ES-I3 (cell line): ENCODE data around the gene GTPBP4.

Experiments
- H3K36me3 ChIP-seq: 2 replicates; pipeline ENCODE4 v1.6.1; 2013; ENCODE audit warnings: mild to moderate bottlenecking, low read length, control low read depth, moderate library complexity; ENCODE audit not compliant: insufficient read depth
- H3K4me1 ChIP-seq: 2 replicates; pipeline ENCODE4 v1.6.1; 2013; ENCODE audit warnings: mild to moderate bottlenecking, control low read depth, low read length; ENCODE audit not compliant: insufficient read depth
- H3K9ac ChIP-seq: 2 replicates; pipeline ENCODE4 v1.6.1; 2013; ENCODE audit warnings: low read depth, mild to moderate bottlenecking, low read length, moderate library complexity
- H3K9me3 ChIP-seq: 2 replicates; pipeline ENCODE4 v1.6.1; 2013; ENCODE audit warnings: mild to moderate bottlenecking, low read length, moderate library complexity; ENCODE audit not compliant: control insufficient read depth, insufficient read depth

The GTPBP4 gene

DNA sequence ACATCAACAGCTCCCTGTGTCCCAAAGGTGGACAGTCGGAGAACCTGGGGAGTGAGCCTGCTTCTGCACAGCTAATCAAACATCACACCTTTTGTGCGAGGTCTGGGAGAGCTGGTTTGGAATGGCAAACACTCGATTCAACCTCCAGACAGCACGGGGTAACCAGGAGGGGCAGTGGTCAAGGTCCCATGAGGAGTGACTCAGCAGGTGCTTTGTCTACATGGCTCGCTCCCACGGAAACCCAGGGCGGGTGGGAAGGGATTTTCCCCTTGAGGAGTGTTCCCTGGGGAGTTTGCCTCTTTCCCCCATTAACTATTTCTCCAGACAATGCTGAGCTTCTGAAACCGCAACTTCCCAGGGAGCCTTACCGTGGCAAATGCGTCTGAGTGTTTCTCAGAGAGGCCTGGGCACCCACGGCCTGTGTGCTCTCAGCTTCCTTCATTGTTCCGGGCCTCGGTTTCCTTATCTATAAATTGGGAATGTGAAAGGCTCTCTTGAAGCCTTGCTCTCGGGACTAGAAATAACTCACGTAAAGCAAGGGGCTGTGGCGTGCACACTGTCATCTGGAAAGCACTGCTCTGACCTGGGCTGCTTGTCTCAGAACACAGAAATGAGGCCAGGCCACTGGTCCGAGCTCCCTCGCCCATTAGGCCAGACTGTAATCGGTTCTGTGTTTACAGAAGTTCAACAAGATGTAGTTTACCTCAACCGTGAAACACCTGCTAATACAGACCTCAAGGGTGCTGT lies 14.0 kb upstream of the GTPBP4 start:
- H3K9ac ChIP-seq, result no peak overlapping the region
- no peaks in the 10 kb centered on the region for H3K4me1 ChIP-seq
- peaks cover 13% of the 10 kb centered on the region for H3K9me3 ChIP-seq
- no peaks in the 10 kb centered on the region; the same call in 1 of the 2 replicates for H3K36me3 ChIP-seq

DNA sequence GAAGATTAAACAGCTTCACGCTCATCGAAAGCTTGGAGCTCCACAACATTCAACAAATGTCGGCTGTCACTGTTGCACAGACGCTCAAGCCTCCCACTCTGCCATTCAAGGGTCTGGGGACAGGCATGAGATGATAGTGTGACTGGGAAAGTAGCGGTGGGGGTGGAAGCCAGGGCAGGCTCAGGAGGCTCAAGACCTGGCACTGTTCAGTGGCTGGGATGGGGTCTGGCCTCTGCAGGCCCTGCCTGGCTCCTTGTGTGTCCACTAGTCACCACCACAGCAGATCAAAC lies 13.5 kb upstream of the GTPBP4 start:
- Histone ChIP-seq H3K4me1 (no peaks in the 10 kb centered on the region), H3K36me3 (no peaks in the 10 kb centered on the region; the same call in 1 of the 2 replicates), H3K9me3 (peaks cover 17% of the 10 kb centered on the region), H3K9ac (no peak overlapping the region)

DNA sequence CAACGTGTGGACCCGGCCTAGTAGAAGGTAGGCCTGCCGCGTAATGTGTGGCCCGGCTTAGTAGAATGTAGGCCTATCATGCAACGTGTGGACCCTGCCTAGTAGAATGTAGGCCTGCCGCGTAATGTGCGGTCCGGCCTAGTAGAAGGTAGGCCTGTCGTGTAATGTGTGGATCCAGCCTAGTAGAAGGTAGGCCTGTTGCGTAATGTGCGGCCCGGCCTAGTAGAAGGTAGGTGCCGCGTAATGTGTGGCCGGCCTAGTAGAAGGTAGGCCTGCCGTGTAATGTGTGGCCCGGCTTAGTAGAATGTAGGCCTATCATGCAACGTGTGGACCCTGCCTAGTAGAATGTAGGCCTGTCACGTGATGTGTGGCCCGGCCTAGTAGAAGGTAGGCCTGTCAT lies 11.9 kb upstream of the GTPBP4 start:
- H3K36me3 ChIP-seq, result no peaks in the 10 kb centered on the region; the same call in 1 of the 2 replicates
- H3K9me3 ChIP-seq, result peaks cover 32% of the 10 kb centered on the region
- no peak overlapping the region for H3K9ac ChIP-seq
- no peaks in the 10 kb centered on the region for H3K4me1 ChIP-seq

DNA sequence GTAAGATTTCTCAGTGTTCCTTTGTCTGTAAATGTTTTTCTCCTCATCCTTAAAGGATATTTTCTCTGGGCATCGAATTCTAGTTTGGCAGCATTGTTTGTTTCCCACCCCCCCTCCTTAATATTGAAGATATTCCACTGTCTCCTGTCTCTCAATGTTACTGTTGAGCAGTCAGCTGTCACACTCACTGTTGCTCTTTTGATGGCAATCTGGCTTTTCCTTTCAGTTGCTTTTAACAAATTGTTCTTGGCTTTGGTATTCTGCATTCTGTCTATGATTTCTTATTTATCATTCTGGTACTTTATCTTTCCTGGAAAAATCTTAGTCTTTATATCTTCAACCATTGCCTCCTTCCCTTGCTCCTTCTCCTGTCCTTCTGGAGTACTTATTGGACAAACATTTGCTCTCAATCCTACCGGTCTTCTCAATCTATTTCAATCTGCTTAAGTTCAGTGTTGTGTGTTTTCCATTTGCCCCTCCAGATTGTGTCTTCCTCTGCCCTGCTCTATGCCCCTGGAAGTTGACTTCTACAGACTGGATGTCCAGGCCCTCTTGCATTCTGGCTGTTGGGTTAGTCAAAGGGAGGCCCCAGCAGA lies 9.3 kb upstream of the GTPBP4 start:
- H3K9ac ChIP-seq, result no peak overlapping the region
- peaks cover 31% of the 10 kb centered on the region for H3K9me3 ChIP-seq
- no peaks in the 10 kb centered on the region for H3K36me3 ChIP-seq
- H3K4me1 ChIP-seq, result no peaks in the 10 kb centered on the region

DNA sequence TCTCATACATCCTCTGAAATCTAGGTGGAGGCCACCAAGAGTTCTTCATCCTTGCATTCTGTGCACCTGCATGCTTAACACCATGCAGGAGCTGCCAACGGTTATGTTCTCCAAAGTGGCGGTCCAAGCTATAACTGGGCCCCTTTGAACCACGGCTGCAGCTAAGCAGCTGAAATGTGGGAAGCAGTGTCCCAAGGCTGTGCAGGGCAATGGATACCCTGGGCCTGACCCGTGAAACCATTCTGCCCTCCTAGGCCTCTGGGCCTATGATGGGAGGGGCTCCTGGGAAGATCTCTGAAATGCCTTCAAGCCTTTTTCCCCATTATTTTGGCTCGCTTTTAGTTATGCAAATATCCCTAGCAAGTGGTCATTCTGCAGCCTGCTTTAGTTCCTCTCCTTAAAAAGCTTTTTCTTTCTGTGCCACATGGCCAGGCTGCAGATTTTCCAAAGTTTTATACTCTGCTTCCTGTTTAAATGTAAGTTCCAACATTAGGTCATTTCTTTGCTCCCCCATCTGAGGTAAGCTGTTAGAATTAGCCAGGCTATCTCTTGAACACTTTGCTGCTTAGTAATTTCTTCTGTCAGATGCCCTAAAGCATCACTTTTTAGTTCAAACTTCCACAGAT lies 7.7 kb upstream of the GTPBP4 start:
- Histone ChIP-seq H3K9me3 (peaks cover 31% of the 10 kb centered on the region), H3K36me3 (no peaks in the 10 kb centered on the region), H3K9ac (no peak overlapping the region), H3K4me1 (no peaks in the 10 kb centered on the region)

DNA sequence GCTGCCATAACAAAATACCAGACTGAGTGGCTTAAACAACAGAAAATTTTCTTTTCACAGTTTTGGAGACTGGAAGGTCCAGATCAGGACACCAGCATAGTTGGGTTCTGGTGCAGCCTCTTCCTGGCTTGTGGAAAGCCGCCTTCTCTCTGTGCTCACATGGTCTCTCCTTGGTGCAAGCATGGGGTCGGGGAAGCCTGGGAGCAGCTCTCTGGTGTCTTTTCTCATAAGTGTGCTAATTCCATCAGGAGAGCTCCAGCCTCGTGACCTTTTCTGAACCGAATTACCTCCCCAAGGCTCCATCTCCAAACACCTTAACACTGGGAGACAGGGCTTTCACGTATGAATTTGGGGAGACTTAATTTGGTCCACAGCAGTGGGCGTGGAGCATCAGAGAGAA lies 4.8 kb upstream of the GTPBP4 start:
- Histone ChIP-seq H3K9me3 (peaks cover 28% of the 10 kb centered on the region), H3K9ac (no peak overlapping the region), H3K36me3 (no peaks in the 10 kb centered on the region), H3K4me1 (0 out of 2 replicates have a peak, but pooled peaks cover 3% of the 10 kb centered on the region)

DNA sequence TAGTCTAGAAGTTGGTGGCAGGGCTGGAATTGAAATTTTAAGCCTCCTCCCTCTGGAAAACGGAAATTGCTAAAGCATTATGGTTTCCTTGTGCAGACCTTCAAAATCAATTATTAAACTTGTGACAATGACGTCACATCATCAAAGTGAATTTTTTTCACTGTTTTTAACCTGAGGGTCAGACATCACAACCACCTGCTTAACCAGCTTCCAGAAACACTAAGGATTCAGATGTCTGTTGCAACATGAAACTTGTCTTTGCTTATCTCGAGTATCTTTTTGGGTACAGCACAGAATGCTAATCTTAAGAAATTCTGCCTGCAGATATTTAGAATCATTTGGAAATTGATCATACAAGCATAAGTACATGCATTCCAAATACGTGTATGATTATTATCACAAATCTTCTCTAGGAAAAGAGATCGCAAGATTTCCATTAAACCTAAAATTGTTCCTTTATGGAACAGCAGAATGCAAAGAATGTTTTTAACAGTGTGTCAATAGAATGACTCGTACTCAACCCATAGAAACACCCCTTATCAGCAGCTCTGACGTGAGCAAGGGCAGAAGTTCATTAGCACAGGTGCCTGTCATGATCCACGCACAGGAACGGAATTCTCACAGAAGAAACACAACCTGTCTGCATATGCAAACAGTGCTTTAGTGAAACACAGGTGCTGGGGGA lies 4.1 kb upstream of the GTPBP4 start:
- Histone ChIP-seq H3K36me3 (no peaks in the 10 kb centered on the region), H3K4me1 (0 out of 2 replicates have a peak, but pooled peaks cover 3% of the 10 kb centered on the region), H3K9me3 (peaks cover 22% of the 10 kb centered on the region), H3K9ac (no peak overlapping the region)

DNA sequence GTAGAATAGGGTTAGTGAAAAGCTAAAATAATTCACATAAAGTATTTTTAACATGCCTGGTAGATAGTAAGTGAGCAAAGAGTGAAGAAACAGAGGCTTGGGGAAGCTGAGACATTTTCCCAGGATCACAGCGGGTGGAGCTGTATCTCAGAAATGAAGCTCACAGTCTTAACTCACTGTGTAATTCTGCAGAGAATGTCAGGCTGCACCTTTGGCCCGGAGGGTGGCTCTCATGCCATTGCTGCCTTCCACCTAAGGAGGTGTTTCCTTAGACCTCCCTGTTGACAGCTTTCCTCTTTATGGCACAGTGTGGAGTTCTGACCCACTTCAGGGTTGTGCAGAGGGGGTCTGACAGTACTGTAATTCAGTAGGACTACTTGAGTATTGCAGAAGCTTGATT lies 2.9 kb upstream of the GTPBP4 start:
- Histone ChIP-seq H3K4me1 (peaks cover 3% of the 10 kb centered on the region; the same call in 1 of the 2 replicates), H3K36me3 (no peaks in the 10 kb centered on the region), H3K9ac (no peak overlapping the region), H3K9me3 (peaks cover 11% of the 10 kb centered on the region)

DNA sequence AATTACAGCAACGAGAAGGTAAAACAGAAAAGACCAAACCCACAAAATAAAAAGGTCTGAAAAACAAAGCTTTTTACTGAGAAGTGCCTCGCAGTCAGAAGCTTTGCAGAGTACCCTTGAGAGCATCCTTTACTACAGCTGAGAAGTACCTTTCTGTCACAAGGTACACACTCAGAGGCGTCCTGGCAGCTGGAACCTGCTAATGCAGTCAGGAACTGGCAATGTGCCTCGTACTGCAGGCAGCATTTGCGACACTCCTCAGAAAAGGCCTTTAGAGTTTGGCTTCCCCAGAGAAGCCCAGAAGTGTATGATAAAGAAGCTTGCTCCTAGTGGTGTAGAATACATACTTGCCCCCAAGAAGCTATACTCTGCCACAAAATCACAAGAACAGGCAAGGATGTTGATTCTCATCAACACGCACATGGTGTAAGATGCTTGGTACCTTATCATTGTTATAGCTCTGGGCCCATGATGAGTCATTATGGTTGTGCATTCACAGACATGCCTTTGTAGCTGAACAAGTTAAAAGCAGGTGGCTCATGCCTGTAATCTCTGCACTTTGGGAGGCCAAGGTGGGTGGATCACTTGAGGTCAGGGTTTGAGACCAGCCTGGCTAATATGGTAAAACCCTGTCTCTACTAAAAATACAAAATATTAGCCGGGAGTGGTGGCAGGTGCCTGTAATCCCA lies 2.0 kb upstream of the GTPBP4 start:
- peaks cover 3% of the 10 kb centered on the region; the same call in 1 of the 2 replicates for H3K4me1 ChIP-seq
- H3K9me3 ChIP-seq, result peaks cover 2% of the 10 kb centered on the region; the same call in 1 of the 2 replicates
- no peak overlapping the region for H3K9ac ChIP-seq
- H3K36me3 ChIP-seq, result no peaks in the 10 kb centered on the region

DNA sequence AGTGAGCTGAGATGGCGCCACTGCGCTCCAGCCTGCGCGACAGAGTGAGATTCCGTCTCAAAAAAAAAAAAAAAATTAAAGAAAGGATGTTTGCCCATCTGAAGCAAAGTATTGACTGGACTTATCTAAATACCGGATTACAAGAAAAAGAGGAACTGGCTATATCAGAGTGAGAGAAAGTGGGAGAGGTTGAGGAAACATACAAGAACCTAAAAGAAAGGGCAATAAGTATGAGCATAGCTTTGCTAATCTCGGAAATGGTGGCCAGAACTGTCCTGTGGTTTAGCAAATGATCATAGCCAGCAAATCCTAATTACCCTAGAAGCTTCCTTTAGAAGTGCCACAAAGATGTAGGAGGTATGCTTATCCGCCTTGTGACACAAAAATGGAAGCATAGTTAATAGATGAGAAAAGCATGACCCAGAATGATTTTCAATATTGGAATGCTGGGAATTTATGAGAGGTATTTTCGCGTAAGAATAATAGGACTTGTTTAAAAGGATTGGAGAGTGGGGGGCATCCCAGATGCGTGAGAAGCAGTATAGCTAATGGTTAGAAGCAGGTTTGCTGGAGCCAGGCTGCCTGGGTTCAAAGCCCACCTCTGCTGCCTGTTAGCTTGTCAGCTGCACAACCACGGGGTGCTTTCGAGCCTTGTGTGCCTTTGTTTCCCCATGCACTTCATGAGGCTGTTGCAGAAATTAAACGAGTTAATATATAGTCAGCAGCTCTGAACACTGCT lies 1.2 kb upstream of the GTPBP4 start:
- H3K9me3 ChIP-seq, result peaks cover 2% of the 10 kb centered on the region; the same call in 1 of the 2 replicates
- H3K9ac ChIP-seq, result peak overlapping the region; percentile 95
- no peaks in the 10 kb centered on the region for H3K36me3 ChIP-seq
- peaks cover 3% of the 10 kb centered on the region; the same call in 1 of the 2 replicates for H3K4me1 ChIP-seq

DNA sequence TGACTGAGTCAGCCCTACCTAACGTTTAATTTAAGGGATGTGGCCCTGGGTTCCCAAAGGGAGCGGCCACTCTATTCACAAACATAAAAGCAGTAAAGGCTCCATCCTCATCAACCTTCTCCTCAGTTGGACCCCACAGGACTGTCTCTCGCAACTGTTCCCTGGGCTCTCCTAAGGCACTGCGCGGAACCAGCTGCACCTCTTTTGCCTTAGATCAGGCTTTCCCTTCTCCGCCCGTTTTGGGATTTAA lies 689 bp upstream of the GTPBP4 start:
- Histone ChIP-seq H3K9ac (peak overlapping the region; percentile 95), H3K4me1 (peaks cover 3% of the 10 kb centered on the region; the same call in 1 of the 2 replicates), H3K36me3 (peaks cover under 1% of the 10 kb centered on the region; the same call in 1 of the 2 replicates), H3K9me3 (peaks cover 2% of the 10 kb centered on the region; the same call in 1 of the 2 replicates)

DNA sequence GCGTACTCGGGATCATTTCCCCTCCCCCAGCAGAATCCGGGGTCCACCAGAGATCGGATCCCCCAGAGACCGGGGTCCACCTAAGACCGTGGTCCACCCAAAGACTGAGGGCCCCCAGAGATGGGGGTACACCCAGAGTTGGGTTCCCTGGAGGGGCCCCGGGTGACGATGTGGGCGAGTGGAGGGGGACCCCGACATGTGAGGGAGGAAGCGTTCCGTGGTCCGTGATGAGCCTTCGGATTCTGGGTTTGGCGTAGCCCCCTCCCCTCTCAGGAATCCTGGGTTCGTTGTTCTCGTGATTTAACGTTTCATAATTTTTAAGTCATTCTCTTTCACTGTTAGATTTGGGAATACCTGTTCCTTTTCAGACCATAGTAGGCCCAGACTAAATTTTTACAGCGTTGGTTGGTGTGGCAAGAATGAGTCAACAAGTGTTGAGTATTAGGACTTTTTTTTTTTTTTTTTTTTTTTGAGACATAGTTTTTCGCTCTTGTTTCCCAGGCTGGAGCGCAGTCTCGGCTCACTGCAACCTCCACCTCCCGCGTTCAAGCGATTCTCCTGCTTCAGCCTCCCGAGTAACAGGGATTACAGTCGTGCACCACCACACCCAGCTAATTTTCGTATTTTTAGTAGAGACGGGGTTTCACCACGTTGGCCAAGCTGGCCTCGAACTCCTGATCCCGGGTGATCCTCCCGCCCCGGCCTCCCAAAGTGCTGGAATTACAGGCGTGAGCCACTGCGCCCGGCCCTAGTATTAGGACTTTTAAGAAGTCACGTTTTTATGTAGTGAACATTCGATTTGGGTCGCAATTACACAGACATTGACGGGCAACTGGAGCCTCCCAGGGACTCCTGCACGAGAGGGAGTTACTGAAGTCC lies 672 bp downstream of the GTPBP4 start:
- peak overlapping the region; percentile 95 for H3K9ac ChIP-seq
- no peaks in the 10 kb centered on the region for H3K9me3 ChIP-seq
- H3K36me3 ChIP-seq, result peaks cover 12% of the 10 kb centered on the region
- H3K4me1 ChIP-seq, result peaks cover 3% of the 10 kb centered on the region; the same call in 1 of the 2 replicates

DNA sequence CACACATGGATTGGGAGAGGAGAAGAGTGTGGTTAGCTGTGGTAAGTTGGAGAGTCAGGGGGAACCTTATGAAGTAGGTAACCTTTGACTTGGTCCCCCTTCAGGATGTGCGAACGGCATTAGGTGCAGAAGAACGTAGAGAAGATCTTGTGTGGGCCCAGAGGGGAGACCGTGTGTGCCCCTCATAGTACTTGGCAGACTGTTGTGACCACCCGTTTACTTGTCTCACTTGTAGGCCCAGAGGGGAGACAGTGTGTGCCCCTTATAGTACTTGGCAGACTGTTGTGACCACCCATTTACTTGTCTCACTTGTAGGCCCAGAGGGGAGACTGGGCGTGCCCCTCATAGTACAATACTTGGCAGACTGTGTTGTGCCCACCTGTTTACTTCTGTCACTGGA lies 2.6 kb downstream of the GTPBP4 start:
- H3K36me3 ChIP-seq, result peaks cover 28% of the 10 kb centered on the region
- H3K4me1 ChIP-seq, result peaks cover 3% of the 10 kb centered on the region; the same call in 1 of the 2 replicates
- no peaks in the 10 kb centered on the region for H3K9me3 ChIP-seq
- no peak overlapping the region for H3K9ac ChIP-seq
